ENCODE data around the gene PRKAR1B.
A peak's percentile ranks its signal among the peaks of the same experiment; 100 is the strongest.

Gene PRKAR1B

DNA sequence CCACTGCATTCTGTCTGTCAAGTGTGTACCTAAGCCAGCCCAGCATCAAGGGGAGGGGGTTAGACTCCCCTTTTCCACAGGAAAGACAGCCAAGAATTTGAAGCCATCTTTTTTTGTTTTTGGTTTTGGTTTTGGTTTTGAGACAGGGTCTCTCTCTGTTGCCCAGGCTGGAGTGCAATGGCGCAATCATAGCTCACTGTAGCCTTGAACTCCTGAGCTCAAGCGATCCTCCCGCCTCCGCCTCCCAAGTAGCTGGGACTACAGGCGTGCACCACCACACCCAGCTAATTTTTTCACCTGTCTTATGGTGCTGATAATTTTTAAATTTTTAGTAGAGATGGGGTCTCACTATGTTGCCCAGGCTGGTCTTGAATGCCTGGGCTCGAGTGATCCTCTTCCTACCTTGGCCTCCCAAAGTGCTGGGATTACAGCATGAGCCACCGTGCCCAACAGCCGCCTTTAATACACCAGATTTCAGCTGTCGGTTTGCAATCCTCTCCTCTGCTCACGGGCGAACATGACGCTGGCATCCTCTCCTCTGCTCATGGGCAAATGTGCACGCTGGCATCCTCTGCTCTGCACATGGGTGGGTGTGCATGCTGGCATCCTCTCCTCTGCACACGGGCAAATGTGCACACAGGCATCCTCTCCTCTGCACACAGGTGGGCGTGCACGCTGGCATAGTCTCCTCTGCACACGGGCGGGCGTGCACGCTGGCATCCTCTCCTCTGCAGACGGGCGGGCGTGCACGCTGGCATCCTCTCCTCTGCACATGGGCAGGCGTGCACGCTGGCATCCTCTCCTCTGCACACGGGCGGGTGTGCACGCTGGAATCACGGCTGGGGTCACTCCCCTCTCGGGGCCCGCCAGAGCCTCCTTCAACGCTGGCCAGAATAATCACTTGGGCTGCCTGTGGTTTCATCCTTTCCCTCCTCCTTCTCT, 151.4 kb downstream of the PRKAR1B start:
- no peak overlapping the region for H3K4me3 Mint-ChIP-seq
- no peaks in the 10 kb centered on the region for H3K27me3 Mint-ChIP-seq
- peak overlapping the region in 1 of 2 donors; percentile 63 for H3K27ac Mint-ChIP-seq
- no peak for DNase-seq
- H3K9me3 Mint-ChIP-seq, result peaks cover 0 to 11% of the 10 kb centered on the region in 2 donors
- peaks cover 19% of the 10 kb centered on the region for H3K4me1 Mint-ChIP-seq
- ATAC-seq, result no peak

- Mint-ChIP-seq H3K4me1 (peaks cover 19% of the 10 kb centered on the region), H3K27ac (no peak overlapping the region), H3K9me3 (peaks cover 0 to 11% of the 10 kb centered on the region in 2 donors), H3K4me3 (no peak overlapping the region), H3K27me3 (no peaks in the 10 kb centered on the region)
- no peak for DNase-seq
- no peak for ATAC-seq
These were observed 152.3 kb downstream of the PRKAR1B start for GRCh38 chr7:574661-575395.

- H3K4me3 Mint-ChIP-seq, result no peak overlapping the region
These were observed 153.1 kb downstream of the PRKAR1B start for GRCh38 chr7:573933-574381.

DNA sequence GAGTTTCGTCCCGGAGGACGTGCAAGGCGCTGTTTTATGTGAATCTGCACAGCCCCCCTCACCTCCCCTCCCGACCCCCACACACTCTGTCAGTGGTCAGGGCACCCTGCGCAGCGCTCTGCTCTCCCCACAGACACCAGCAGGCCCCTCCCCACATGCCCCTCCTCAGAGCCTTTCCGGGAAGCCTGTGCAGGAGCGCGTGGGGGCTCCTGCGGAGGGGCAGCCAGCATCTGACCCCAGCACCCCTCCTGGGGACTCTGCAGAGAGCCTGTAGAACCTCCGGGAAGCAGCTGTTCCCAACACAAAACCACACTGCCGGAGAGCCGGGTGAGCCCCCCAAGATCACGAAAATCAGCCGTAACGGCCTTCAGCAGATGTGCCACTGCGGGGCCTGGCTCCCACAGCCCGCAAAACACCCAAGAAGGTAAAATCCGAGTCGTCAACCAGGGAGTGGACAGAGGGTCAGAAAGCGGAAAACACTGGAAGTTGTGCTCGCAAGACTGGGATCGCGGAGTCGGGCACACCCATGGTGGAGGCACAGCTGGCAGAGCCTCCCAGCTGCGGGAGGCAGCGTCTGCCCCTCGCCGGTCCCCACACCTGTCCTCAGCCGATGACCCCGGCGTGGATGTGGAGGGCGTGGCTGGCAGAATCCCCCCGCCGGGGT, 153.7 kb downstream of the PRKAR1B start:
- Mint-ChIP-seq H3K9me3 (peaks cover 0 to 11% of the 10 kb centered on the region in 2 donors), H3K4me1 (peaks cover 19% of the 10 kb centered on the region), H3K27ac (peak overlapping the region; percentile 61 to 96), H3K4me3 (no peak overlapping the region), H3K27me3 (no peaks in the 10 kb centered on the region)
- DNase-seq (no peak), ATAC-seq (no peak)

More at GRCh38 chr7:573933-574381, 153.1 kb downstream of the PRKAR1B start:
- H3K4me1 Mint-ChIP-seq, result peaks cover 19% of the 10 kb centered on the region
- no peak overlapping the region for H3K27ac Mint-ChIP-seq
- H3K27me3 Mint-ChIP-seq, result no peaks in the 10 kb centered on the region
- no peak for DNase-seq
- ATAC-seq, result peak; percentile 25
- peaks cover 0 to 11% of the 10 kb centered on the region in 2 donors for H3K9me3 Mint-ChIP-seq

DNA sequence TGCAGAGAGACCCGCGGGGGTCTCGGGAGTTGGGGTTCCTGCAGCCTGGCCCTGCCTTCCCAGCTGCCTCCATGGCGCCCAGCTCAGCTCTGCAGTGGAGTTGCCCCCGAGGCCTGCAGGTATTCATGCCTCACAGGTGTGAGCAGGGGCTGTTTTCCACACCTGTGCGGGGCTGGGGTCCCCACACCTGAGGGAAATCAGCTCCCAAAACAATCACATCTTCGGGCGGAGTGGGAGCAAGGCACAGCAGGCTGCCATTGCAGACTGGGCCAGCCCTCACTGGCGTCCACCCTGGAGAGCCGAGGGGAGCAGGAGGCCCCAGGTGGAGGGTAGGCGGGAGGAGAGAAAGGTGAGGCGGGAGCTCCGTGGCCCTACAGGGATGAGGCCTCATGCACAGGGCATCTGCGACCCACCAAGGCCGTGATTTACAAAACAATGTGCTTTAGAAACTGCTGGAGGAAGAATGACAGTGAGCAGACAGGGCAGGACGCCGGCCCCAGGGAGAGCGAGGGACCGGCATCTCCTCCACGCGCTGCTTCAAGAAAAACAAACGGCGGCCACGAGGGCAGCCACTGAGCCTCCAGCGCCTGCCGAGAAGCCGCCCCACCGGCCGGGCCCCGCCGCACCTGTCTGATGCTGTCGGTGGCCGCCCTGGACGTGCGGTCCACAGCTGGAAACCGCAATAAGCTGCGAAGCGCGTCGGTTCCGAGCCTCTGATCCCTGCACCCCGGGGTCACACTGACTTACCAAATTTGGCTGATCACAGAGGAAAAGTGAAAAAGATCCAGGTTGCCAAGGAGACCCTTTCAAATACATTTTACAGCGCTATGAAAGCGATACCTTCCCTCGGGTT, 154.4 kb downstream of the PRKAR1B start:
- DNase-seq, result no peak
- H3K4me1 Mint-ChIP-seq, result peaks cover 19% of the 10 kb centered on the region
- H3K27me3 Mint-ChIP-seq, result no peaks in the 10 kb centered on the region
- no peak overlapping the region for H3K27ac Mint-ChIP-seq
- no peak overlapping the region for H3K4me3 Mint-ChIP-seq
- ATAC-seq, result no peak
- peaks cover 0 to 11% of the 10 kb centered on the region in 2 donors for H3K9me3 Mint-ChIP-seq

- H3K9me3 Mint-ChIP-seq, result peaks cover 0 to 11% of the 10 kb centered on the region in 2 donors
- ATAC-seq (peak; percentile 19), DNase-seq (no peak)
- peaks cover 19% of the 10 kb centered on the region for H3K4me1 Mint-ChIP-seq
- H3K27ac Mint-ChIP-seq, result no peak overlapping the region
- no peak overlapping the region for H3K4me3 Mint-ChIP-seq
- no peaks in the 10 kb centered on the region for H3K27me3 Mint-ChIP-seq
These were observed 155.2 kb downstream of the PRKAR1B start for GRCh38 chr7:571718-572415.

DNA sequence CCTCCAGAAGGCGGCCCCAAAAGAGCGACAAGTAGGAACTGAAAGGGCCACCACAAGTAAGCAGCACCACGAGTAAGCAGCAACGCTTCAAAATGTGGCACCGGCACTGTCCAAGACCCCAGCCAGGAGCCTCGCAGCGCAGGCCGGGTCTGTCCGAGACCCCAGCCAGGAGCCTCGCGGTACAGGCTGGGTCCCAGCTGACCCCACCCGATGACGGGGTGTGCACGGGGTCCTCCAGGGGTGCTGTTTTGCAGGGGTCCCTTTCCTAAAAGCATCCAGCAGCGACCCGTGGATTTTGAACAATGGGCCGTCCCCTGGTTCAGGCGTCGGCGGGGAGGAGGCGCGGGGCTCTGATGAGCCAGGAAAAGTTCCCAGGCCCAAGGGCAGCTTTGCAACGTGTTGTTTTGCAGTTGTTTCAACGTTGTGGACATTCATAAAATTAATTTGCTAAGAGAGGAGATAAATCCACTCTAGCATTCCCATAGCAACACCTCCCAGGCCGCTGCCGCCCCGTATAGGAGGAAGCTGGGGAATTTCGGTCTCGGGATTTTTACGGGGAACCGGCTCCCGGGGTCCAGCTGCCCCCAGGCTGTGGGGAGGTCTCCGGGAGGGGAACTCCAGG, 155.9 kb downstream of the PRKAR1B start:
- Mint-ChIP-seq H3K9me3 (peaks cover 0 to 7% of the 10 kb centered on the region in 2 donors), H3K4me1 (peaks cover 12% of the 10 kb centered on the region), H3K27me3 (no peaks in the 10 kb centered on the region), H3K4me3 (no peak overlapping the region), H3K27ac (peak overlapping the region in 1 of 2 donors; percentile 46)
- no peak for ATAC-seq
- no peak for DNase-seq

DNA sequence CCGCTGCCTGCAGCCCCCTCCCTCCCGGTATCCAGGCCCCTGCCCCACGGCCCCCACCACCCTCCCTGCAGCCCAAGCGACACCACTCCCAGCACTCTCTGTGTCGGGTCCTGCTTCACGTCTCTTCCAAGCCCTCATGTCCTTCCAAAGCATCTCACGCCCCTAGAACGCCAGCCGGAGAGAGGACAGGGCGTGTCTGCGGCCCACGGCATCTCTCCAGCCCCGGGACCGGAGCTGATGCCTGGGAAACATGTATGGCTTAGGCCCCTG, 156.3 kb downstream of the PRKAR1B start:
- peaks cover 7% of the 10 kb centered on the region for H3K4me1 Mint-ChIP-seq
- no peak for ATAC-seq
- no peak for DNase-seq
- H3K27ac Mint-ChIP-seq, result no peak overlapping the region
- no peaks in the 10 kb centered on the region for H3K27me3 Mint-ChIP-seq
- peaks cover 0 to 2% of the 10 kb centered on the region in 2 donors for H3K9me3 Mint-ChIP-seq
- H3K4me3 Mint-ChIP-seq, result no peak overlapping the region

- H3K27ac Mint-ChIP-seq, result no peak overlapping the region
- H3K9me3 Mint-ChIP-seq, result no peaks in the 10 kb centered on the region
- H3K4me3 Mint-ChIP-seq, result no peak overlapping the region
- no peak for DNase-seq
- H3K4me1 Mint-ChIP-seq, result peaks cover 5% of the 10 kb centered on the region
- ATAC-seq, result peak; percentile 14
- no peaks in the 10 kb centered on the region for H3K27me3 Mint-ChIP-seq
These were observed 156.9 kb downstream of the PRKAR1B start for GRCh38 chr7:569996-570800.

GRCh38 chr7:569071-569855, 157.8 kb downstream of the PRKAR1B start:
- no peak for DNase-seq
- H3K27ac Mint-ChIP-seq, result no peak overlapping the region
- no peak overlapping the region for H3K4me3 Mint-ChIP-seq
- no peaks in the 10 kb centered on the region for H3K9me3 Mint-ChIP-seq
- H3K4me1 Mint-ChIP-seq, result no peaks in the 10 kb centered on the region
- no peak for ATAC-seq
- no peaks in the 10 kb centered on the region for H3K27me3 Mint-ChIP-seq

DNA sequence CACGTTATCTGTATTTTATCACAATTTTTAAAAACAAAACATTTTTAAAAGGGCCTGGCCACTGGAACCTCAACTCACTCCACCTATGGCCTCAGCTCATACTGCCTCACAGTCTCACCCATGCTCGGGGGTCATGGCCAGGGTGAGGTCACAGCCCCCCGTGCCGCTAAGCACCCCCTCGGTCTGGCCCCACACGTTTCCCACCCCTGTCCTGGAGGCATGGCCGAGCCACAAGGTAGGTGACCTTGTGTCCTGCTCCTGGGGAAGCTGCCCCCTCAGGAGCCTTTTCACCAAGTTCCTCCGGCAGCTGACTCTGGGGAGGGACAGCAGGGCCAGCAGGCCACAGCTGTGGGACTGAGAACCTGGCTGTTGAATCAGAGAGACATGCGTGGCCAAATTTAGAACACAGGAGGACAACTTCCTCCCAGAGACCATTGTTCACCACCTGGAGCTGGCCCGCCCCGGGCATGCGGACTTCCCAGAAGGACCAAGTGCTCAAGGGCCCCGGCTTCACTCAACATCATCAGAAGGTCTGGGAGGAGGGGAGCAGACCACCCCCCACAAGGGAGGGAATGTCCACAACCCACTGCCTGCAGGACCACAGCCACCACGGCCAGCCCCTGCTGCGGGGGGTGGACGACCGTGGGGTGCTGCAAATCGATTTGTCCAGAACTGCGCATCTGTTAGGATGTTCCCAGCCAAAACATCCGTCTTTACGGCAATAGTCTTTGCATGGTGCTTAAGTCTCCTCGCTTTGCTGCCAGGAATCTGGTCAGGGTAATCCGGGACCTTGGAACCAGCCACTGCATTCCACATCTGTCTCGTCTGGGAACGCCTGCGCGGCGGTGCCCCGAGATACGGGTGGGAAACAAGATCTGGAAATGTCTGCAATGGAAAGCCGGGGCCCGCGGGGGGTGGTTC, 158.8 kb downstream of the PRKAR1B start:
- no peak overlapping the region for H3K27ac Mint-ChIP-seq

GRCh38 chr7:567305-567883, 159.7 kb downstream of the PRKAR1B start:
- H3K27me3 Mint-ChIP-seq, result no peaks in the 10 kb centered on the region
- H3K4me1 Mint-ChIP-seq, result peaks cover 12% of the 10 kb centered on the region
- DNase-seq (no peak), ATAC-seq (no peak)
- no peaks in the 10 kb centered on the region for H3K9me3 Mint-ChIP-seq
- no peak overlapping the region for H3K4me3 Mint-ChIP-seq
- H3K27ac Mint-ChIP-seq, result no peak overlapping the region

More for the DNA sequence above, 158.8 kb downstream of the PRKAR1B start:
- Mint-ChIP-seq H3K27me3 (no peaks in the 10 kb centered on the region), H3K4me3 (no peak overlapping the region), H3K9me3 (no peaks in the 10 kb centered on the region), H3K4me1 (peaks cover 5% of the 10 kb centered on the region)
- DNase-seq, result no peak
- no peak for ATAC-seq

Data from stimulated activated naive CD8-positive, alpha-beta T cell treated with anti-CD3 and anti-CD28 coated beads, Interleukin-15, amount 100 ng/mL, for 72 hours (primary cell).